ENCODE results near the gene CGNL1.

The CGNL1 gene

GRCh38 chr15:57541805-57542504, 165.7 kb downstream of the CGNL1 start:
- TF ChIP-seq TAF1 (IDR thresholded peaks at IDR 0.05; ENCODE audit: borderline replicate concordance, insufficient read depth, low read length) (no peak), POLR2AphosphoS5 (IDR thresholded peaks at IDR 0.05; ENCODE audit: low read depth, low read length) (no peak)
- TF ChIP-seq, protein P1, sequence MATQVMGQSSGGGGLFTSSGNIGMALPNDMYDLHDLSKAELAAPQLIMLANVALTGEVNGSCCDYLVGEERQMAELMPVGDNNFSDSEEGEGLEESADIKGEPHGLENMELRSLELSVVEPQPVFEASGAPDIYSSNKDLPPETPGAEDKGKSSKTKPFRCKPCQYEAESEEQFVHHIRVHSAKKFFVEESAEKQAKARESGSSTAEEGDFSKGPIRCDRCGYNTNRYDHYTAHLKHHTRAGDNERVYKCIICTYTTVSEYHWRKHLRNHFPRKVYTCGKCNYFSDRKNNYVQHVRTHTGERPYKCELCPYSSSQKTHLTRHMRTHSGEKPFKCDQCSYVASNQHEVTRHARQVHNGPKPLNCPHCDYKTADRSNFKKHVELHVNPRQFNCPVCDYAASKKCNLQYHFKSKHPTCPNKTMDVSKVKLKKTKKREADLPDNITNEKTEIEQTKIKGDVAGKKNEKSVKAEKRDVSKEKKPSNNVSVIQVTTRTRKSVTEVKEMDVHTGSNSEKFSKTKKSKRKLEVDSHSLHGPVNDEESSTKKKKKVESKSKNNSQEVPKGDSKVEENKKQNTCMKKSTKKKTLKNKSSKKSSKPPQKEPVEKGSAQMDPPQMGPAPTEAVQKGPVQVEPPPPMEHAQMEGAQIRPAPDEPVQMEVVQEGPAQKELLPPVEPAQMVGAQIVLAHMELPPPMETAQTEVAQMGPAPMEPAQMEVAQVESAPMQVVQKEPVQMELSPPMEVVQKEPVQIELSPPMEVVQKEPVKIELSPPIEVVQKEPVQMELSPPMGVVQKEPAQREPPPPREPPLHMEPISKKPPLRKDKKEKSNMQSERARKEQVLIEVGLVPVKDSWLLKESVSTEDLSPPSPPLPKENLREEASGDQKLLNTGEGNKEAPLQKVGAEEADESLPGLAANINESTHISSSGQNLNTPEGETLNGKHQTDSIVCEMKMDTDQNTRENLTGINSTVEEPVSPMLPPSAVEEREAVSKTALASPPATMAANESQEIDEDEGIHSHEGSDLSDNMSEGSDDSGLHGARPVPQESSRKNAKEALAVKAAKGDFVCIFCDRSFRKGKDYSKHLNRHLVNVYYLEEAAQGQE (IDR thresholded peaks at IDR 0.05; ENCODE audit: insufficient read depth in 1 of 2, low read depth in 2 of 2, low read length in 2 of 2): no peak

- no peak for TF ChIP-seq TAF1 (IDR thresholded peaks at IDR 0.05; ENCODE audit: borderline replicate concordance, insufficient read depth, low read length)
- TF ChIP-seq, protein P1 (IDR thresholded peaks at IDR 0.05; ENCODE audit: insufficient read depth in 1 of 2, low read depth in 2 of 2, low read length in 2 of 2): no peak
- TF ChIP-seq POLR2AphosphoS5 (IDR thresholded peaks at IDR 0.05; ENCODE audit: low read depth, low read length): no peak
- no peak for TF ChIP-seq SIN3A (IDR thresholded peaks at IDR 0.05; ENCODE audit: borderline replicate concordance, insufficient read depth, low read length)
- TF ChIP-seq FOXP2 (optimal IDR thresholded peaks at IDR 0.05; ENCODE audit: borderline replicate concordance, extremely low read depth, extremely low read length, insufficient read depth): no peak
These were observed 166.2 kb downstream of the CGNL1 start for GRCh38 chr15:57542505-57542817.

GRCh38 chr15:57544848-57545480, 168.7 kb downstream of the CGNL1 start:
- TF ChIP-seq SIN3A (IDR thresholded peaks at IDR 0.05; ENCODE audit: borderline replicate concordance, insufficient read depth, low read length): no peak
- no peak for TF ChIP-seq POLR2AphosphoS5 (IDR thresholded peaks at IDR 0.05; ENCODE audit: low read depth, low read length)
- TF ChIP-seq, protein P1 (IDR thresholded peaks at IDR 0.05; ENCODE audit: insufficient read depth in 1 of 2, low read depth in 2 of 2, low read length in 2 of 2): no peak
- no peak for TF ChIP-seq TAF1 (IDR thresholded peaks at IDR 0.05; ENCODE audit: borderline replicate concordance, insufficient read depth, low read length)
- no peak for TF ChIP-seq FOXP2 (optimal IDR thresholded peaks at IDR 0.05; ENCODE audit: borderline replicate concordance, extremely low read depth, extremely low read length, insufficient read depth)

GRCh38 chr15:57545995-57546394, 169.7 kb downstream of the CGNL1 start:
- TF ChIP-seq TAF1 (IDR thresholded peaks at IDR 0.05; ENCODE audit: borderline replicate concordance, insufficient read depth, low read length) (no peak), SIN3A (IDR thresholded peaks at IDR 0.05; ENCODE audit: borderline replicate concordance, insufficient read depth, low read length) (no peak), POLR2AphosphoS5 (IDR thresholded peaks at IDR 0.05; ENCODE audit: low read depth, low read length) (no peak), FOXP2 (optimal IDR thresholded peaks at IDR 0.05; ENCODE audit: borderline replicate concordance, extremely low read depth, extremely low read length, insufficient read depth) (no peak)
- TF ChIP-seq, protein P1 (IDR thresholded peaks at IDR 0.05; ENCODE audit: insufficient read depth in 1 of 2, low read depth in 2 of 2, low read length in 2 of 2): no peak
